GM23338 (cell line): ENCODE measurements around the gene FOXP1. TPM values are rescaled to one million over a fixed set of nuclear protein-coding genes. Genes with fewer than 3 reads are reported as not detected.

ENCODE experiments used
- ATAC-seq: fragments of 200-7000 bp; cut with Tn5 transposase; 3 replicates; pipeline ENCODE4 v1.9.1; 2020
- DNase-seq: peaks from one replicate; pipeline ENCODE4 v3.0.0-alpha.2; 2015; ENCODE audit warnings: low spot score
- H2AFZ ChIP-seq: fragments of 200-600 bp; sonication (generic); 2 replicates; pipeline ENCODE4 v1.8.0; 2016; ENCODE audit warnings: antibody characterized with exemption, mild to moderate bottlenecking, moderate library complexity
- H3F3A ChIP-seq: fragments of 200-600 bp; sonication (generic); replicated peaks from 2 replicates; pipeline ENCODE4 v1.8.0; 2017; ENCODE audit warnings: antibody characterized with exemption, mixed run types, low read depth
- H3K27ac ChIP-seq: fragments of 200-600 bp; sonication (generic); 2 replicates; pipeline ENCODE4 v1.6.1; 2016; ENCODE audit warnings: low read depth
- H3K27me3 ChIP-seq: fragments of 200-600 bp; sonication (generic); 2 replicates; pipeline ENCODE4 v1.8.0; 2016; ENCODE audit warnings: mild to moderate bottlenecking, mixed run types, moderate library complexity; ENCODE audit not compliant: insufficient read depth
- H3K36me3 ChIP-seq: fragments of 200-600 bp; sonication (generic); 2 replicates; pipeline ENCODE4 v1.8.0; 2016; ENCODE audit warnings: mild to moderate bottlenecking; ENCODE audit not compliant: insufficient read depth
- H3K4me1 ChIP-seq: fragments of 200-600 bp; sonication (generic); 2 replicates; pipeline ENCODE4 v1.8.0; 2016; ENCODE audit warnings: mild to moderate bottlenecking, moderate library complexity; ENCODE audit not compliant: insufficient read depth
- H3K4me2 ChIP-seq: fragments of 200-600 bp; sonication (generic); 2 replicates; pipeline ENCODE4 v1.7.1; 2017; ENCODE audit warnings: mixed run types
- H3K4me3 ChIP-seq: fragments of 200-600 bp; sonication (generic); 2 replicates; pipeline ENCODE4 v1.6.1; 2016; ENCODE audit warnings: mixed run types
- H3K79me2 ChIP-seq: fragments of 200-600 bp; sonication (generic); replicated peaks from 2 replicates; pipeline ENCODE4 v1.8.0; 2017; ENCODE audit warnings: mild to moderate bottlenecking; ENCODE audit not compliant: insufficient read depth
- H3K9me2 ChIP-seq: fragments of 200-600 bp; sonication (generic); 2 replicates; pipeline ENCODE4 v1.8.0; 2017; ENCODE audit not compliant: insufficient read depth
- H4K20me1 ChIP-seq: fragments of 200-600 bp; sonication (generic); replicated peaks from 2 replicates; pipeline ENCODE4 v1.8.0; 2017; ENCODE audit warnings: mild to moderate bottlenecking; ENCODE audit not compliant: insufficient read depth
- H3K27ac Mint-ChIP-seq: 2 replicates; pipeline ENCODE4 v1.8.0; 2020; ENCODE audit warnings: inconsistent platforms, mild to moderate bottlenecking, moderate library complexity, mixed read lengths
- H3K27me3 Mint-ChIP-seq: 3 replicates; pipeline ENCODE4 v1.8.0; 2022; ENCODE audit warnings: low read depth, mild to moderate bottlenecking, moderate library complexity, mixed read lengths, inconsistent platforms; ENCODE audit not compliant: insufficient read depth, poor library complexity
- H3K36me3 Mint-ChIP-seq: 3 replicates; pipeline ENCODE4 v1.8.0; 2021; ENCODE audit warnings: low read depth, mild to moderate bottlenecking, inconsistent platforms, moderate library complexity, mixed read lengths
- H3K4me1 Mint-ChIP-seq: 3 replicates; pipeline ENCODE4 v1.8.0; 2020; ENCODE audit warnings: mild to moderate bottlenecking, inconsistent platforms, mixed read lengths
- H3K4me3 Mint-ChIP-seq: 3 replicates; pipeline ENCODE4 v1.8.0; 2021; ENCODE audit warnings: moderate library complexity, mild to moderate bottlenecking, inconsistent platforms, mixed read lengths
- H3K9me3 Mint-ChIP-seq: 3 replicates; pipeline ENCODE4 v1.8.0; 2020; ENCODE audit warnings: moderate library complexity, mild to moderate bottlenecking, inconsistent platforms, mixed read lengths
- CREB1 ChIP-seq: fragments of 250-450 bp; sonication (Bioruptor Pico); IDR thresholded peaks from 2 replicates; pipeline ENCODE4 v1.5.0; 2020; ENCODE audit warnings: low read depth, mild to moderate bottlenecking, moderate library complexity
- CTCF ChIP-seq, 2 experiments: fragments of 200-600 bp in 1 of 2; sonication (generic) in 1 of 2; conservative IDR thresholded peaks; 2 replicates each; pipeline versions ENCODE4 v1.5.1 to v1.6.1; 2016 to 2017; ENCODE audit warnings: antibody characterized with exemption in 2 of 2, low read depth in 2 of 2, mild to moderate bottlenecking in 2 of 2, moderate library complexity in 1 of 2
- JUNB ChIP-seq: IDR thresholded peaks from one replicate; pipeline ENCODE4 v1.6.1; 2016; ENCODE audit warnings: antibody characterized with exemption; ENCODE audit not compliant: unreplicated experiment
- NANOG ChIP-seq: IDR thresholded peaks from 2 replicates; pipeline ENCODE4 v1.6.1; 2016; ENCODE audit warnings: antibody characterized with exemption, borderline replicate concordance
- REST ChIP-seq: IDR thresholded peaks from one replicate; pipeline ENCODE4 v1.6.1; 2018; ENCODE audit warnings: antibody characterized with exemption; ENCODE audit not compliant: unreplicated experiment
- ZNF331 ChIP-seq: fragments of 250-450 bp; sonication (Bioruptor Pico); IDR thresholded peaks from 2 replicates; pipeline ENCODE4 v1.5.0; 2020; ENCODE audit warnings: low read depth, mild to moderate bottlenecking, moderate library complexity
- ZNF462 ChIP-seq: fragments of 250-450 bp; sonication (Bioruptor Pico); IDR thresholded peaks from 2 replicates; pipeline ENCODE4 v1.5.0; 2020; ENCODE audit warnings: mild to moderate bottlenecking, moderate library complexity
- polyA plus RNA-seq: library from polyadenylated mRNA; unstranded; fragments of >200 nt; fragmentation: Nextera tagmentation; extraction: Ambion mirVana; gene quantifications from 2 replicates; pipeline ENCODE4 v1.2.1, GENCODE V29; 2016
- total RNA-seq: library from RNA; depleted of rRNA; stranded (reverse); fragments of >200 nt; shearing (Covaris generic); gene quantifications from 2 replicates; pipeline ENCODE4 v1.2.3, GENCODE V29; 2014

The FOXP1 gene
- total and polyA plus RNA-seq, 2 experiments from 2014 or later: 32.9 to 35.5 TPM

GRCh38 chr3:71031181-71031580 lies 552.3 kb downstream of the FOXP1 start:
- H3K4me3 ChIP-seq: no peak overlapping the region
- no peaks in the 10 kb centered on the region for H3F3A ChIP-seq
- H3K9me2 ChIP-seq: no peaks in the 10 kb centered on the region
- Mint-ChIP-seq H3K4me1 (peaks cover 38% of the 10 kb centered on the region), H3K27me3 (peaks cover 7% of the 10 kb centered on the region), H3K9me3 (peaks cover 5% of the 10 kb centered on the region; the same call in 2 of the 3 replicates), H3K4me3 (no peak overlapping the region), H3K36me3 (peaks cover 17% of the 10 kb centered on the region; the same call in 2 of the 3 replicates), H3K27ac (no peak overlapping the region)
- H2AFZ ChIP-seq: no peak overlapping the region
- H3K4me2 ChIP-seq: no peak overlapping the region
- no peaks in the 10 kb centered on the region for H4K20me1 ChIP-seq
- peaks cover 27% of the 10 kb centered on the region for H3K4me1 ChIP-seq
- H3K27ac ChIP-seq: no peak overlapping the region
- no peak for DNase-seq
- peaks cover 6% of the 10 kb centered on the region; the same call in 1 of the 2 replicates for H3K79me2 ChIP-seq
- H3K27me3 ChIP-seq: no peaks in the 10 kb centered on the region
- TF ChIP-seq CREB1 (CRISPR knock-in tag): no peak
- no peak for TF ChIP-seq JUNB
- no peak for TF ChIP-seq NANOG
- TF ChIP-seq CTCF (conservative IDR thresholded peaks at IDR 0.05; ENCODE audit: low read depth in 2 of 2): no peak
- no peak for TF ChIP-seq REST
- no peak for TF ChIP-seq ZNF462 (CRISPR knock-in tag)
- no peak for TF ChIP-seq ZNF331
- no peaks in the 10 kb centered on the region for H3K36me3 ChIP-seq
- no peak for ATAC-seq
